ENCODE measurements around the gene IGSF10.
"Not testable (repeated sequence)": the region's sequence is repeated elsewhere in the genome, so short reads cannot be mapped to it uniquely, and the experiment has no call there.

The IGSF10 gene, protein sequence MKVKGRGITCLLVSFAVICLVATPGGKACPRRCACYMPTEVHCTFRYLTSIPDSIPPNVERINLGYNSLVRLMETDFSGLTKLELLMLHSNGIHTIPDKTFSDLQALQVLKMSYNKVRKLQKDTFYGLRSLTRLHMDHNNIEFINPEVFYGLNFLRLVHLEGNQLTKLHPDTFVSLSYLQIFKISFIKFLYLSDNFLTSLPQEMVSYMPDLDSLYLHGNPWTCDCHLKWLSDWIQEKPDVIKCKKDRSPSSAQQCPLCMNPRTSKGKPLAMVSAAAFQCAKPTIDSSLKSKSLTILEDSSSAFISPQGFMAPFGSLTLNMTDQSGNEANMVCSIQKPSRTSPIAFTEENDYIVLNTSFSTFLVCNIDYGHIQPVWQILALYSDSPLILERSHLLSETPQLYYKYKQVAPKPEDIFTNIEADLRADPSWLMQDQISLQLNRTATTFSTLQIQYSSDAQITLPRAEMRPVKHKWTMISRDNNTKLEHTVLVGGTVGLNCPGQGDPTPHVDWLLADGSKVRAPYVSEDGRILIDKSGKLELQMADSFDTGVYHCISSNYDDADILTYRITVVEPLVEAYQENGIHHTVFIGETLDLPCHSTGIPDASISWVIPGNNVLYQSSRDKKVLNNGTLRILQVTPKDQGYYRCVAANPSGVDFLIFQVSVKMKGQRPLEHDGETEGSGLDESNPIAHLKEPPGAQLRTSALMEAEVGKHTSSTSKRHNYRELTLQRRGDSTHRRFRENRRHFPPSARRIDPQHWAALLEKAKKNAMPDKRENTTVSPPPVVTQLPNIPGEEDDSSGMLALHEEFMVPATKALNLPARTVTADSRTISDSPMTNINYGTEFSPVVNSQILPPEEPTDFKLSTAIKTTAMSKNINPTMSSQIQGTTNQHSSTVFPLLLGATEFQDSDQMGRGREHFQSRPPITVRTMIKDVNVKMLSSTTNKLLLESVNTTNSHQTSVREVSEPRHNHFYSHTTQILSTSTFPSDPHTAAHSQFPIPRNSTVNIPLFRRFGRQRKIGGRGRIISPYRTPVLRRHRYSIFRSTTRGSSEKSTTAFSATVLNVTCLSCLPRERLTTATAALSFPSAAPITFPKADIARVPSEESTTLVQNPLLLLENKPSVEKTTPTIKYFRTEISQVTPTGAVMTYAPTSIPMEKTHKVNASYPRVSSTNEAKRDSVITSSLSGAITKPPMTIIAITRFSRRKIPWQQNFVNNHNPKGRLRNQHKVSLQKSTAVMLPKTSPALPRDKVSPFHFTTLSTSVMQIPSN (N-terminal part only)

DNA sequence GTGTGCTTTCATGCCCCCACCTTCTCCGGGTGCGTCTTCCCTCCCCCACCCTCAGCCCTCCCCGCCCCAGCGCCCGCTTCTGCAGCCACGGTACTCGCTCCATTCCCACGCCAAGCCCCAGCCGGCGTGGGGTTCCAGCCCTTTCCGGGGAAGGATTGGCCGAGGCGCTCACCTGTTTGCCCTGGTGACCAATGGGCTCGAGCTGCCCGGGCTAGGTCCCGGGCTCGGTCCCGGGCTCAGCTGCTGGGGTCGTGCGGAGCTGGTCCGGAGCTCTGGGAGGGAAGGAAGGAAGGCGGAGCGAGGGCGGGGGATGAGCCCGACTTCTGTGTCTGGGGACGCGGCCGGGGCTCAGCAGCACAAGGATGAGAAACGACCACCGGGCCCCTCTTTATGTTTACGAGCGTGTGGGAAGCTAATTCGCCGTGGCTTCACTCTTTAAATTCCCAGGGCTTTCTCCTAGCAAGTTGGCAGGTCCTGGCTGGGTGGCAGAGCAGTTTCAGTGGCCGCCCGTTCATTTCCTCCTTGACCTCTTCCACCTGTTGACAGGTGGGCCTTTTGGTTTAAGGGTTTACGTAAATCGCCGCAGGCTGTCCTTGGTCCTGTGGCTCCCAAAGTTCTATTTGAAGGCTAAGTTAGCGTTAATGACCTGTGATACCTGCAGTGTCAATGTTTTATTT, at the start of gene IGSF10:
Gene IGSF10, minus strand, starts transcription at position 288 of the 677 bp plus-strand sequence. CDS start 2,352 bp downstream, outside the sequence.
- POLR2A ChIA-PET = no interaction called here
- CTCF ChIA-PET = interaction anchor here (1.2 to 7.3 kb wide), 3 partner anchors 9 to 23 kb away, joined by 3 to 77 read pairs (median 7); no protein-coding TSS in a partner anchor
- TF ChIP-seq, protein P1, sequence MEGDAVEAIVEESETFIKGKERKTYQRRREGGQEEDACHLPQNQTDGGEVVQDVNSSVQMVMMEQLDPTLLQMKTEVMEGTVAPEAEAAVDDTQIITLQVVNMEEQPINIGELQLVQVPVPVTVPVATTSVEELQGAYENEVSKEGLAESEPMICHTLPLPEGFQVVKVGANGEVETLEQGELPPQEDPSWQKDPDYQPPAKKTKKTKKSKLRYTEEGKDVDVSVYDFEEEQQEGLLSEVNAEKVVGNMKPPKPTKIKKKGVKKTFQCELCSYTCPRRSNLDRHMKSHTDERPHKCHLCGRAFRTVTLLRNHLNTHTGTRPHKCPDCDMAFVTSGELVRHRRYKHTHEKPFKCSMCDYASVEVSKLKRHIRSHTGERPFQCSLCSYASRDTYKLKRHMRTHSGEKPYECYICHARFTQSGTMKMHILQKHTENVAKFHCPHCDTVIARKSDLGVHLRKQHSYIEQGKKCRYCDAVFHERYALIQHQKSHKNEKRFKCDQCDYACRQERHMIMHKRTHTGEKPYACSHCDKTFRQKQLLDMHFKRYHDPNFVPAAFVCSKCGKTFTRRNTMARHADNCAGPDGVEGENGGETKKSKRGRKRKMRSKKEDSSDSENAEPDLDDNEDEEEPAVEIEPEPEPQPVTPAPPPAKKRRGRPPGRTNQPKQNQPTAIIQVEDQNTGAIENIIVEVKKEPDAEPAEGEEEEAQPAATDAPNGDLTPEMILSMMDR (IDR thresholded peaks at IDR 0.05; ENCODE audit: insufficient read depth, low read length, missing control alignments) = no peak
- DNase-seq (ENCODE audit: low read depth, low spot score) = no peak
- peak within 1 kb of the TSS; percentile 58 for H3K4me3 ChIP-seq (ENCODE audit: low read depth, low read length)

DNA sequence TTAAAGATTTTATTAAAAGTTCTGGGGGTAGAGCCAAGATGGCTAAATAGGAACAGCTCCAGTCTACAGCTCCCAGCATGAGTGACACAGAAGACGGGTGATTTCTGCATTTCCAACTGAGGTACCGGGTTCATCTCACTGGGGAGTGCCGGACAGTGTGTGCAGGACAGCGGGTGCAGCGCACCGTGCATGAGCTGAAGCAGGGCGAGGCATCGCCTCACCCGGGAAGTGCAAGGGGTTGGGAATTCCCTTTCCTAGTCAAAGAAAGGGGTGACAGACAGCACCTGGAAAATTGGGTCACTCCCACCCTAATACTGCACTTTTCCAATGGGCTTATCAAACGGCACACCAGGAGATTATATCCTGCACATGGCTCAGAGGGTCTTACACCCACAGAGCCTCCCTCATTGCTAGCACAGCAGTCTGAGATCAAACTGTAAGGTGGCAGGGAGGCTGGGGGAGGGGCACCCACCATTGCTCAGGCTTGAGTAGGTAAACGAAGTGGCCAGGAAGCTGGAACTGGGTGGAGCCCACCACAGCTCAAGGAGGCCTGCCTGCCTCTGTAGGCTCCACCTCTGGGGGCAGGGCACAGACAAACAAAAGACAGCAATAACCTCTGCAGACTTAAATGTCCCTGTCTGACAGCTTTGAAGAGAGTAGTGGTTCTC, 48.7 kb upstream of the IGSF10 start:
- H3K4me3 ChIP-seq (ENCODE audit: low read depth, low read length); POLR2A ChIA-PET; CTCF ChIA-PET; DNase-seq (ENCODE audit: low read depth, low spot score): not testable (repeated sequence)

DNA sequence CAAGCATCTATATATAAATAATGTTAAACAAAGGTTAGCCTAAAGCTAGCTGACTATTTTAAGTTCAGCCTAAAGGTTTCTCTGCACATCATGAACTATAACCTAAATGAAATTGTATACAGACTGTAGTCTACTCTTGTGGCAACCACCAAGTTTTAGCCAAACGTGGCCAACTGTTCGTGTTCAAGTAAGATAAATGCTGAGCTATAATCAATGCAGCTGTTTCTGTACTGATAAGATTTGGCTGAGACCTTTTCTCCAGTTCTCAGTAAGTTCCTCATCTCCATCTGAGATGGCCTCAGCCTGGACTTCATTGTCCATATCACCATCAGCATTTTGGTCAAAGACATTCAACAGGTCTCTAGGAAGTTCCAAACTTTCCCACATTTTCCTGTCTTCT, 43.7 kb upstream of the IGSF10 start:
- TF ChIP-seq, protein P1 (IDR thresholded peaks at IDR 0.05; ENCODE audit: insufficient read depth, low read length, missing control alignments) = no peak
- ChIA-PET CTCF (no interaction called here), POLR2A (no interaction called here)
- H3K4me3 ChIP-seq (ENCODE audit: low read depth, low read length) = no peak overlapping the region
- no peak for DNase-seq (ENCODE audit: low read depth, low spot score)

DNA sequence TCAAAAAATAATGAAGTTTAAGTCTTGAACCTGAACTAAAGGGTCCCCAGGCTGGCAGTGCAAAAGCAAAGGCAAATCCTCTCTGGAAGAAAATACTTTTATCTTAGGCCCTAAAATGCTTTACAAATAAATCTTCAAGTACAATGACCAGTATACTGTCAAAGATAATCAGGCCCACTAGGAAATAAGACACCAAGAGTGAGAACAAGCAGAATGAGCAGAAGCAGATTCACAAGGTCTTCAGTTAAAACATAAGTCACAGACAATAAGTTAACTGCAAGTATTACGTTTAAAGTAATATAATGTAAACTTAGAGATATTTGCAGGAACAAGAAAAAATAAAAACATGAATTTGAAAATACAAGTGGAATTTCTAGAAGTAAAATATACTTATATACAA, 42.2 kb upstream of the IGSF10 start:
- TF ChIP-seq, protein P1 (IDR thresholded peaks at IDR 0.05; ENCODE audit: insufficient read depth, low read length, missing control alignments) = no peak
- H3K4me3 ChIP-seq (ENCODE audit: low read depth, low read length) = no peak overlapping the region
- DNase-seq (ENCODE audit: low read depth, low spot score) = no peak
- CTCF ChIA-PET = no interaction called here
- POLR2A ChIA-PET = no interaction called here

DNA sequence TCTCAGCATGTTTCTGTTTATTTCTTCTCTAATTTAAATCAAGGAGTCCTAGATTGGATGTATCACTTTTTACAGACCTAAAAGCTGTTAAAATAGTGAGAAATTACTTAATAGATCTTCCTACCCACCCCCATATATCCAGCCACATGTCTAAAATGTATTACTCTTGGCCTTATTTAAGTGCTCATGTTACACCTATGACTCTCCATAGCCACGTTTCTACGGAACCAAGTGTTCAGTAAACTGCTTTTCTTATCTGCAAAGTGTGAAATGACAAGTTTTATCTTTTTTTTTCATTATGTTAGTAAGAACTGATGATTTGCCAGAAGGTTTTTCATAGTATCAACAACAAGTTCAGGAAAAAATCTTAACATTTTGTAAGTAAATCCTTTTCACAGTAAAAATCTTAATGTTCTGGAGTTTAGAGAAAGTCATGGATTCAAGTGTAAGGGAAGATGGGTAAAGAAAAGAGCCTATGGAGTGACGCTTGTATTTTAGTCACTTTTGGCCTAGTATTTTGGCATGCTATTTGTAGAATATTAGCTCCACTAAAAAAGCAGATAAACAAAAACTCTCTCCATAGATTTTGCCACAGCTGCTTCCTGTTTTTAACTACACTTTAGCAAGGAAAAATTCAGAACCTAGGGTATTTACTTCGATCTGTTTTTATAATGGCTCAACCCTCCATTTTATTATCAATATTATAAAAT, 41.2 kb upstream of the IGSF10 start:
- CTCF ChIA-PET = interaction anchor here (1.0 kb wide), 1 partner anchor 34 kb away, joined by 3 read pairs; no protein-coding TSS in a partner anchor
- TF ChIP-seq, protein P1 (IDR thresholded peaks at IDR 0.05; ENCODE audit: insufficient read depth, low read length, missing control alignments) = no peak
- POLR2A ChIA-PET = no interaction called here

More for the DNA sequence above, 41.2 kb upstream of the IGSF10 start:
- no peak overlapping the region for H3K4me3 ChIP-seq (ENCODE audit: low read depth, low read length)
- no peak for DNase-seq (ENCODE audit: low read depth, low spot score)
